Subcutaneous adipose tissue (tissue), 4 donors: ENCODE measurements around the gene TMEM120B. TPM values are rescaled to one million over a fixed set of nuclear protein-coding genes. Genes with fewer than 3 reads are reported as not detected.

ENCODE experiments used
- total RNA-seq, 4 donors: library from RNA; depleted of rRNA; stranded (reverse); fragments of >200 nt; gene quantifications; one replicate each; pipeline ENCODE4 v1.1.0, GENCODE V29; 2016
- TF ChIP-seq, protein P1 (sequence below): fragments of 450-650 bp; IDR thresholded peaks from one replicate; pipeline ENCODE4 v1.5.1; 2016; ENCODE audit warnings: low read depth, mild to moderate bottlenecking, control low read depth, antibody characterized with exemption, moderate library complexity

TMEM120B gene
- total RNA-seq, 4 donors from 2014 or later: 2.7 to 15.4 (median 3.2) TPM

DNA sequence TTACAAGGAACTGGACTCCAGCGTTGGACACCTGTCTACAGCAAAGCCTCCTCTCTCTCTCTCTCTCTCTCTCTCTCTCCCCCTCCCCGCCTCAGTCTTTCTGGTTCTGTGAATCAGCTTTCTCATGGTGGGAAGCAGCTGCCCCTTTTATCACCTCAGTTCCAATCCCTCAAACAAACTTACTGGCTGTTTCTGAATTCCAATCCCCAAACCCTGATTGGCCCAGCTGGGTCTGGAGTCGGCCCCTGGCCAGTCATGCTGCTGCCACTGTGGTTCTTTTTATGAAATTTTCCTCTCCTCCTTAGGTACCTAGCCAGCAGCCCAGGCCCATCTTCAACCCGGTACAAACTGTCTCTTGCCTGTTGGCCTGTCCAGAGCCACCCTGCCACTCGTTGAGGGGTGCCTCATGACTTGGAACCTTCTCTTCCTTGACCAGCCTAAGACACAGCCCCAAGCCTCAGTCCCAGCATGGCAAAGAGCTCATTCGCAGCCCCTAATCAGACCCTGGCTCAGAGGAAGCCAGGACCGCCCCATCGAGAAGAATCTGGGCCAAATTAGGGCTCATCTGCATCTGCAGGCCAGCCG, 33.7 kb upstream of the TMEM120B start:
- TF ChIP-seq, protein P1, sequence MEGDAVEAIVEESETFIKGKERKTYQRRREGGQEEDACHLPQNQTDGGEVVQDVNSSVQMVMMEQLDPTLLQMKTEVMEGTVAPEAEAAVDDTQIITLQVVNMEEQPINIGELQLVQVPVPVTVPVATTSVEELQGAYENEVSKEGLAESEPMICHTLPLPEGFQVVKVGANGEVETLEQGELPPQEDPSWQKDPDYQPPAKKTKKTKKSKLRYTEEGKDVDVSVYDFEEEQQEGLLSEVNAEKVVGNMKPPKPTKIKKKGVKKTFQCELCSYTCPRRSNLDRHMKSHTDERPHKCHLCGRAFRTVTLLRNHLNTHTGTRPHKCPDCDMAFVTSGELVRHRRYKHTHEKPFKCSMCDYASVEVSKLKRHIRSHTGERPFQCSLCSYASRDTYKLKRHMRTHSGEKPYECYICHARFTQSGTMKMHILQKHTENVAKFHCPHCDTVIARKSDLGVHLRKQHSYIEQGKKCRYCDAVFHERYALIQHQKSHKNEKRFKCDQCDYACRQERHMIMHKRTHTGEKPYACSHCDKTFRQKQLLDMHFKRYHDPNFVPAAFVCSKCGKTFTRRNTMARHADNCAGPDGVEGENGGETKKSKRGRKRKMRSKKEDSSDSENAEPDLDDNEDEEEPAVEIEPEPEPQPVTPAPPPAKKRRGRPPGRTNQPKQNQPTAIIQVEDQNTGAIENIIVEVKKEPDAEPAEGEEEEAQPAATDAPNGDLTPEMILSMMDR: no peak

DNA sequence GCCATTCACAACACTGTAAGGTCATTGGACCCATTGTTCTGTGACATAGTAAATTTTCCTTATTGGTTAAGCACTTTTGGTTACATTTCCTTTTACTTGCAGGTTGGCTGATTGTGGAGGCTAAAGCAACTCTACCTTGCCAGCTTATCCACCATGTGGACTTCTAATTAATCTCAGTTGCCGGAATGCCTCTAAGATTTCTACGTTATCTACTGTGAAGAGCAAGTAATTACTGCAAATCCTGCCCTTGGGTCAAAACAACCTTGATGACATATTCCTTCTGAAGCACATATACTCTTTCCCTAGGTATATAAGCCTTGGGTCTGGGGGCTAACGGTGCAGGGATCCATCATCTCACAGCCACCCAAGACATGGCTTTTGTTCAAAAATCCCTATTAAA, 23.6 kb upstream of the TMEM120B start:
- TF ChIP-seq, protein P1: no peak

DNA sequence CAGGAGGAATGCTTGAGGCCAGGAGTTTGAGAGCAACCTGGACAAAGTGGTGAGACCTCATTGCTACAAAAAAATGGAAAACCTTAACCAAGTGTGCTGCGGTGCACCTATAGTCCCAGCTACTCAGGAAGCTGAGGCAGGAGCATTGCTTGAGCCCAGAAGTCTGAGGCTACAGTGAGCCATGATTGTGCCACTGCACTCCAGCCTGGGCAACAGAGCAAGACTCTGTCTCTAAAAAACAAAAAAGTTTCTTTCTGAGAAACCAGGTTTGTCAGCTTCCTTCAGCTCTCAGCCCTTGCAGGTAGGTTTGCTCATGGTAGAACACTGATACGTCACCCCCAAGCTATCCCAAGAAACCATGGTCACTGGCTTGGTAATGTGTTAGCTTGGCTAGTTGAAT, 23.1 kb upstream of the TMEM120B start:
- TF ChIP-seq, protein P1: no peak

GRCh38 chr12:121693155-121693687, 19.3 kb upstream of the TMEM120B start:
- TF ChIP-seq, protein P1: no peak

- TF ChIP-seq, protein P1: no peak
These were observed 15.4 kb upstream of the TMEM120B start for GRCh38 chr12:121697093-121697698.

- TF ChIP-seq, protein P1: no peak
These were observed 10.8 kb upstream of the TMEM120B start for GRCh38 chr12:121701667-121702277.

GRCh38 chr12:121702944-121703343, 9.6 kb upstream of the TMEM120B start:
- TF ChIP-seq, protein P1: no peak
